HCT116 (cell line): ENCODE results near the gene PHTF1.

Experiments used
- ATF3 ChIP-seq: IDR thresholded peaks from 2 replicates; pipeline ENCODE4 v1.6.1; 2012
- CEBPB ChIP-seq: IDR thresholded peaks from 2 replicates; pipeline ENCODE4 v1.6.1; 2012; ENCODE audit warnings: low read depth
- CTCF ChIP-seq, 3 experiments: fragments of 200-600 bp in 1 of 3; sonication (generic) in 1 of 3; IDR thresholded peaks in 2 of 3; conservative IDR thresholded peaks in 1 of 3; 2 replicates each; pipeline ENCODE4 v1.5.1; 2012 to 2017; ENCODE audit warnings: low read depth in 2 of 3, low read length in 2 of 3, antibody characterized with exemption in 1 of 3, borderline replicate concordance in 1 of 3, control low read depth in 1 of 3, mild to moderate bottlenecking in 1 of 3, mixed read lengths in 1 of 3, mixed run types in 1 of 3, moderate library complexity in 1 of 3; ENCODE audit not compliant: insufficient read depth in 1 of 3
- EZH2phosphoT487 ChIP-seq: fragments of 200-600 bp; IDR thresholded peaks from 2 replicates; pipeline ENCODE4 v1.6.1; 2018; ENCODE audit warnings: antibody characterized with exemption, borderline replicate concordance
- MAX ChIP-seq: IDR thresholded peaks from 2 replicates; pipeline ENCODE4 v1.6.1; 2012
- POLR2AphosphoS5 ChIP-seq: IDR thresholded peaks from 2 replicates; pipeline ENCODE4 v1.6.1; 2011; ENCODE audit warnings: mild to moderate bottlenecking, low read depth, low read length, moderate library complexity

GRCh38 chr1:113800487-113800886, 41.2 kb upstream of the PHTF1 start:
- TF ChIP-seq ATF3, result no peak
- TF ChIP-seq CTCF (IDR thresholded peaks at IDR 0.05 in 2 of 3, conservative IDR thresholded peaks at IDR 0.05 in 1 of 3; ENCODE audit: borderline replicate concordance in 1 of 3, insufficient read depth in 1 of 3, low read depth in 2 of 3, low read length in 2 of 3), result no peak
- TF ChIP-seq EZH2phosphoT487, result no peak
- TF ChIP-seq CEBPB, result no peak
- TF ChIP-seq POLR2AphosphoS5, result no peak
- TF ChIP-seq MAX, result no peak
